WI38 (cell line): ENCODE data around the gene DDAH1.

Experiments used
- H3K4me3 ChIP-seq: 2 replicates; pipeline ENCODE4 v1.5.1; 2011; ENCODE audit warnings: low read depth, mild to moderate bottlenecking, control low read depth, low read length
- CTCF ChIP-seq: IDR thresholded peaks from 2 replicates; pipeline ENCODE4 v1.5.1; 2012; ENCODE audit warnings: low read depth, mild to moderate bottlenecking, control low read depth, low read length

The DDAH1 gene

GRCh38 chr1:85394130-85394529, 70.8 kb downstream of the DDAH1 start:
- TF ChIP-seq CTCF = no peak
- H3K4me3 ChIP-seq = no peak overlapping the region

- no peak overlapping the region for H3K4me3 ChIP-seq
- no peak for TF ChIP-seq CTCF
Measured at GRCh38 chr1:85393490-85393889, 71.5 kb downstream of the DDAH1 start.

- no peak for TF ChIP-seq CTCF
- H3K4me3 ChIP-seq = no peak overlapping the region
Measured at GRCh38 chr1:85388416-85388815, 76.5 kb downstream of the DDAH1 start.

- H3K4me3 ChIP-seq = no peak overlapping the region
- no peak for TF ChIP-seq CTCF
Measured at GRCh38 chr1:85387781-85388180, 77.2 kb downstream of the DDAH1 start.

- TF ChIP-seq CTCF = no peak
- no peak overlapping the region for H3K4me3 ChIP-seq
Measured at GRCh38 chr1:85386068-85386722, 78.8 kb downstream of the DDAH1 start.

- TF ChIP-seq CTCF = no peak
- H3K4me3 ChIP-seq = no peak overlapping the region
Measured at GRCh38 chr1:85379203-85380136, 85.5 kb downstream of the DDAH1 start.

GRCh38 chr1:85378534-85378933, 86.4 kb downstream of the DDAH1 start:
- H3K4me3 ChIP-seq = no peak overlapping the region
- no peak for TF ChIP-seq CTCF
